ENCODE data around the gene TMEM163. TPM values are rescaled to one million over a fixed set of nuclear protein-coding genes. Genes with fewer than 3 reads are reported as not detected.

The TMEM163 gene
- total and polyA plus RNA-seq, 8 donors: 14.8 to 30.5 (median 20.5) TPM

- TF ChIP-seq CTCF (IDR thresholded peaks at IDR 0.05): no peak
- intact Hi-C loops (cut with DNase I): no loop called here
- no peaks in the 10 kb centered on the region for H3K36me3 ChIP-seq
- ATAC-seq (peak in 1 of 4 donors; percentile 44), DNase-seq (no peak), FAIRE-seq (no peak)
- WGBS, 2 donors: 15 to 16% methylated on average over 3 of the region's 3 CpGs
- H3K4me1 ChIP-seq: peaks cover 7 to 27% (median 20%) of the 10 kb centered on the region in 3 donors
- H3K27me3 ChIP-seq: no peaks in the 10 kb centered on the region
- H3K9me3 ChIP-seq: no peaks in the 10 kb centered on the region
- H3K4me3 ChIP-seq: no peak overlapping the region
- H3K27ac ChIP-seq: no peak overlapping the region
These were observed 7.1 kb downstream of the TMEM163 start for GRCh38 chr2:134711692-134712091.

DNA sequence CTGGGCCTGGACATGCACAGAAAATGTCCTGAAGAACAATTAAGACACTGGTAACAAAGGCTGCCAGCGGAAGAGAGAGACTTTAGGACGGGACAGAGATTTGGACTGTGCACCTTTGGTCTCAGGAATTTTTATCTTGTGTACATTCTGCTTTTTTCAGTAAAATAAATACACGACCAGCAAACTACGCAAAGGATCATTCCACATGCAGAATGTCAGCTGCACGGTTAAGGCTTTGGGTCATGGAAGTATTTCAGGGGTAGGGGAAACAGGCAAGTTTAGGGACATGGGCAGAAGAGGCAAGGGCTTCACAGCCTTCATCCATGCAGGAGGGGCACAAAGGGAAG lies 11.5 kb downstream of the TMEM163 start:
- no peak overlapping the region for H3K4me3 ChIP-seq
- FAIRE-seq: no peak
- intact Hi-C loops (cut with DNase I): loop anchor here in 1 of 3 donors (10.0 kb wide), 1 partner anchor 243 kb away; no protein-coding TSS in a partner anchor

GRCh38 chr2:134706587-134707329 lies 12.0 kb downstream of the TMEM163 start:
- H3K9me3 ChIP-seq: no peaks in the 10 kb centered on the region
- H3K27ac ChIP-seq: no peak overlapping the region
- DNase-seq: no peak
- H3K4me1 ChIP-seq: peaks cover 7 to 16% (median 15%) of the 10 kb centered on the region in 3 donors
- no peak overlapping the region for H3K4me3 ChIP-seq
- WGBS, 2 donors: 65 to 69% methylated on average over 18 of the region's 18 CpGs
- FAIRE-seq: no peak
- no peak for TF ChIP-seq CTCF (IDR thresholded peaks at IDR 0.05)
- no peaks in the 10 kb centered on the region for H3K27me3 ChIP-seq
- intact Hi-C loops (cut with DNase I): loop anchor here in 1 of 3 donors (10.0 kb wide), 1 partner anchor 242 kb away; no protein-coding TSS in a partner anchor
- no peaks in the 10 kb centered on the region for H3K36me3 ChIP-seq
- peak; percentile 16 to 34 (median 23) for ATAC-seq

More for the DNA sequence above, 11.5 kb downstream of the TMEM163 start:
- 42 to 46% methylated on average over 5 of the region's 5 CpGs for WGBS, 2 donors
- no peak for TF ChIP-seq CTCF (IDR thresholded peaks at IDR 0.05)
- DNase-seq (no peak), ATAC-seq (peak in 3 of 4 donors; percentile 36 to 73 (median 38))
- no peak overlapping the region for H3K27ac ChIP-seq
- peaks cover 7 to 21% (median 20%) of the 10 kb centered on the region in 3 donors for H3K4me1 ChIP-seq
- no peaks in the 10 kb centered on the region for H3K9me3 ChIP-seq
- no peaks in the 10 kb centered on the region for H3K36me3 ChIP-seq
- no peaks in the 10 kb centered on the region for H3K27me3 ChIP-seq

- TF ChIP-seq CTCF (IDR thresholded peaks at IDR 0.05): no peak
- H3K9me3 ChIP-seq: no peaks in the 10 kb centered on the region
- ATAC-seq: no peak
- H3K27me3 ChIP-seq: no peaks in the 10 kb centered on the region
- FAIRE-seq: no peak
- no peak overlapping the region for H3K4me3 ChIP-seq
- peaks cover 7 to 8% (median 8%) of the 10 kb centered on the region in 3 donors for H3K4me1 ChIP-seq
- no peaks in the 10 kb centered on the region for H3K36me3 ChIP-seq
- 84 to 88% methylated on average over 21 of the region's 21 CpGs for WGBS, 2 donors
- intact Hi-C loops (cut with DNase I): loop anchor here in 1 of 3 donors (10.0 kb wide), 1 partner anchor 241 kb away; no protein-coding TSS in a partner anchor
- no peak overlapping the region for H3K27ac ChIP-seq
- DNase-seq: no peak
These were observed 12.8 kb downstream of the TMEM163 start for GRCh38 chr2:134705861-134706586.
